ENCODE results near the gene SORBS1. TPM values are rescaled to one million over a fixed set of nuclear protein-coding genes. Genes with fewer than 3 reads are reported as not detected.
A peak's percentile ranks its signal among the peaks of the same experiment; 100 is the strongest.

Gene SORBS1
- total and polyA plus RNA-seq, 2 of the 13 experiments (the other 11 are each of a cell fraction or from before 2014, with no cell fraction given): 16.8 to 39.8 TPM

GRCh38 chr10:95273393-95274312 lies 287.5 kb downstream of the SORBS1 start (continued):
- peak; percentile 74 for TF ChIP-seq PPARG (CRISPR knock-in tag; conservative IDR thresholded peaks at IDR 0.05)
- no peak for TF ChIP-seq ETS1 (CRISPR knock-in tag; IDR thresholded peaks at IDR 0.05)
- no peak for TF ChIP-seq U2AF1 (optimal IDR thresholded peaks at IDR 0.05; ENCODE audit: low read depth, low read length)
- no peak for TF ChIP-seq ZNF280B (CRISPR knock-in tag; IDR thresholded peaks at IDR 0.05; ENCODE audit: borderline replicate concordance)
- TF ChIP-seq ISX (CRISPR knock-in tag; conservative IDR thresholded peaks at IDR 0.05): no peak
- TF ChIP-seq ZNF362 (CRISPR knock-in tag; IDR thresholded peaks at IDR 0.05; ENCODE audit: borderline replicate concordance): peak; percentile 88
- TF ChIP-seq, protein P1, sequence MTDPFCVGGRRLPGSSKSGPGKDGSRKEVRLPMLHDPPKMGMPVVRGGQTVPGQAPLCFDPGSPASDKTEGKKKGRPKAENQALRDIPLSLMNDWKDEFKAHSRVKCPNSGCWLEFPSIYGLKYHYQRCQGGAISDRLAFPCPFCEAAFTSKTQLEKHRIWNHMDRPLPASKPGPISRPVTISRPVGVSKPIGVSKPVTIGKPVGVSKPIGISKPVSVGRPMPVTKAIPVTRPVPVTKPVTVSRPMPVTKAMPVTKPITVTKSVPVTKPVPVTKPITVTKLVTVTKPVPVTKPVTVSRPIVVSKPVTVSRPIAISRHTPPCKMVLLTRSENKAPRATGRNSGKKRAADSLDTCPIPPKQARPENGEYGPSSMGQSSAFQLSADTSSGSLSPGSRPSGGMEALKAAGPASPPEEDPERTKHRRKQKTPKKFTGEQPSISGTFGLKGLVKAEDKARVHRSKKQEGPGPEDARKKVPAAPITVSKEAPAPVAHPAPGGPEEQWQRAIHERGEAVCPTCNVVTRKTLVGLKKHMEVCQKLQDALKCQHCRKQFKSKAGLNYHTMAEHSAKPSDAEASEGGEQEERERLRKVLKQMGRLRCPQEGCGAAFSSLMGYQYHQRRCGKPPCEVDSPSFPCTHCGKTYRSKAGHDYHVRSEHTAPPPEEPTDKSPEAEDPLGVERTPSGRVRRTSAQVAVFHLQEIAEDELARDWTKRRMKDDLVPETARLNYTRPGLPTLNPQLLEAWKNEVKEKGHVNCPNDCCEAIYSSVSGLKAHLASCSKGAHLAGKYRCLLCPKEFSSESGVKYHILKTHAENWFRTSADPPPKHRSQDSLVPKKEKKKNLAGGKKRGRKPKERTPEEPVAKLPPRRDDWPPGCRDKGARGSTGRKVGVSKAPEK (CRISPR knock-in tag; IDR thresholded peaks at IDR 0.05; ENCODE audit: borderline replicate concordance): no peak
- no peak; the same call in 1 of the 2 replicates for TF ChIP-seq ZNF256 (CRISPR knock-in tag; conservative IDR thresholded peaks at IDR 0.05)
- TF ChIP-seq ZMYM2 (CRISPR knock-in tag; IDR thresholded peaks at IDR 0.05): peak; percentile 59; the same call in 1 of the 2 replicates
- TF ChIP-seq GZF1 (CRISPR knock-in tag; IDR thresholded peaks at IDR 0.05): no peak
- TF ChIP-seq SRSF4 (IDR thresholded peaks at IDR 0.05; ENCODE audit: low read depth, low read length, poor library complexity, severe bottlenecking): no peak
- TF ChIP-seq ZIK1 (CRISPR knock-in tag; IDR thresholded peaks at IDR 0.05; ENCODE audit: borderline replicate concordance, low read depth): no peak
- TF ChIP-seq ZNF451 (CRISPR knock-in tag; IDR thresholded peaks at IDR 0.05): 0 out of 2 replicates have a peak, but pooled peaks have one; percentile 66
- TF ChIP-seq BCLAF1 (IDR thresholded peaks at IDR 0.05): no peak
- TF ChIP-seq TAF1 (CRISPR knock-in tag; IDR thresholded peaks at IDR 0.05): no peak
